ENCODE measurements around the gene CMTM7. TPM values are rescaled to one million over a fixed set of nuclear protein-coding genes. Genes with fewer than 3 reads are reported as not detected.
A peak's percentile ranks its signal among the peaks of the same experiment; 100 is the strongest.

Gene CMTM7
- polyA plus RNA-seq, 4 donors, result 47.6 to 52.8 (median 48.4) TPM

DNA sequence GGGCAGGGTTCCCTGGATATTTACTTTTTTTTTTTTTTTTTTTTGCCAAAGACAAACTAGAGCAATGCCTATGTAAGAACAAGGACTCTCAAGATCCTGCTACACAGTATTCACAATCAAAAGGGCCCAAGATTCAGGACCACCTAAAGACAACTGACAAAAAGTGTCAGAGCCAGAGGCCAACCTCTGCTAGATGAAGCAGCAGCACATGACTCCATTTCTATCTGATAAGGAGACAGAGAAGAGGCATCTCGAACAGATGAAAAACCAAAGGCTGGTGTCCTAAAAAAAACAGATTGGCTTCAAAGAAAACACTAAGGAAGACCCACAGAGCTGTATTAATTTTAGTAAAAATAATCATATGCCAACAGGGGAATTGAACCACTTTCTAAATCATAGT lies 91.0 kb downstream of the CMTM7 start:
- DNase-seq (ENCODE audit: low read depth in 4 of 4, low spot score in 3 of 4), result no peak

DNA sequence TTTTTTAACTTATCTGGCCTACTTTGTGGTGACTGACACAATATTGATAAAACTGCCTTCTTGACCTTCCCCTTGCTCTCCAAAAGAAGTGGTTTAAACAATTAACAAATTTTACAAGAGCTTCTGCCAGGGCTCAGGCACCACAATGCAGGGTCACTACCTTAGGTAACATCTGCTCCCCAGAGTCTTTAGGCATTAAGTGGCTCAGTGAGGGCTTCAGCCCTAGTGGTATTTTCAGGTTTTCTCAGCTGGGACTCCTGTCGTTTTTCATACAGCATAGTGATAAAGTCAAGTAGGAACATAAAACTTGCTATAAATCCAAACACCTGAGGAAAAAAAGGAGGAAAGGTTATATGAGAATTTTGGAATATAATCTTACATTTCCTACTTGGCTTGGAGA lies 92.1 kb downstream of the CMTM7 start:
- no peak for DNase-seq (ENCODE audit: low read depth in 4 of 4, low spot score in 3 of 4)

DNA sequence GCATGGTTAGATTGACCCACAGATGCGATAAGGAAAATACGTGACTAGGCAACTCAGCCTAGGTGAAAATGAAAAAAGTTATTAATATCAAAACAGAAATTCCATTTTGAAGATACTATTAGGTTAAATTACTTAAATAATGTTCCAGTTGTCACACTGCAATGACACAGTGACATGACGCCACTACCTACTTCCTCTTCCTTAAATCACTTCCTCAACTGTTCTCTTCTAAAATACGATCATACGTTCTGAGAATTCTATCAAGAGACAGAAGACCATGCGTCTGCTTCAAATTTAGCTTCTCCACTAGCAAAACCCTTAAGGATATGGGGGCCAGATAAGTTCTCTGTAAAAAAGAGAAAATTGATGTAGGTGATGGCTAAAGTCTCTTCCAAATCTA lies 92.8 kb downstream of the CMTM7 start:
- no peak for DNase-seq (ENCODE audit: low read depth in 4 of 4, low spot score in 3 of 4)

DNA sequence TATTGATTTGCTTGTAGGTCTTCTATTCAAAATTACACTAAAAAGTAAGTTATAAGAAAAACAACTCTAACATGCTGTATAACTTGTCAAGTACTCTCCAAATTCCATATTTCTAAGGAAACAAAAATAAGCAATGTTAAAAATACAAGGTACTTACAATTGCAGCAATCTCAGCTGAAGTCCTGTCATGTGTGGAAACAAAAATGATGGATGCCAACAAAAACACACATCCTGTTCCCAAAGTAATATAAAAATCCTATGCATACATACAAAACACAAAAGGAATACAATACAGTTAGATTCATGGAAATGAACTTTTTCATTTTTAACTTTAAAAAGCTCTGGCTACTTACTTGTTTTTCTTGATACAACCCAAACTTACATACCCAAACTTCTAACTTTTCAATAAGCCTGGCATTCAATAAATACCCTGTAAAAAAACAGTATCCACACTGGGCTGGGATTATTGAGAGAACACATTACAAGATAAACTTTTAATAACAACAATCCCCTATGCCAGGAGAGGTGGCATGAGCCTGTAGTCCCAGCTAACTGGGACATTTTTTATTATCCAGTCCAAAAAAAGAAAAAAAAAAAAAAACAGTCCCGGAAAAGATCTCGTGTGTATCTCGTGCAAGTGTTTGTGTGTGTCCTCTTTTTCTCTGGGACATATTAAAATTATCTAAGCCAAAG lies 96.3 kb downstream of the CMTM7 start:
- no peak for DNase-seq (ENCODE audit: low read depth in 4 of 4, low spot score in 3 of 4)

DNA sequence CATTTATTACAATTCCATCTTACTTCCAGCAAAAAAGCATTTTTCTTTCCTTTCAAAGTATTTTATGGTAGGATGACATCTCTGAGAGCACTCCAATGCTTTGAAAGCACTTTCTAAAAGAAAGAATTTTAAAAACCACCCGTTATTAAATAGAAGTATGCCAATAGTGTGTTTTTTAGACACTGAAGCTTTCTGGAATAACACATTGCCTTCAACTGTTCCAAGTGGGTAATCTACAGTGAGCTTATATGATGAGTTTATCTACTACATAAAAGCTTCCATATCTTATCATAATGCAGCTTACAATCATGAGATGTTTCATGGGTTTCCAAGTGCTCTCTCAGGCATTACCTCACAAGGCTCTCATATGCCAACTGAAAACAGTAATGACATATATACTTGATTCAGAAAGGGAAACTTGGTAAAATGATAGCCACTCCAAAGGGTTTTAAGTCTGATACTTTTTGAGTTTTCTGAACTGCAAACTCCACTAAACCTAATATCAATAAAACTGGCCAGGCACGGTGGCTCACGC lies 96.9 kb downstream of the CMTM7 start:
- DNase-seq (ENCODE audit: low read depth in 4 of 4, low spot score in 3 of 4), result no peak

DNA sequence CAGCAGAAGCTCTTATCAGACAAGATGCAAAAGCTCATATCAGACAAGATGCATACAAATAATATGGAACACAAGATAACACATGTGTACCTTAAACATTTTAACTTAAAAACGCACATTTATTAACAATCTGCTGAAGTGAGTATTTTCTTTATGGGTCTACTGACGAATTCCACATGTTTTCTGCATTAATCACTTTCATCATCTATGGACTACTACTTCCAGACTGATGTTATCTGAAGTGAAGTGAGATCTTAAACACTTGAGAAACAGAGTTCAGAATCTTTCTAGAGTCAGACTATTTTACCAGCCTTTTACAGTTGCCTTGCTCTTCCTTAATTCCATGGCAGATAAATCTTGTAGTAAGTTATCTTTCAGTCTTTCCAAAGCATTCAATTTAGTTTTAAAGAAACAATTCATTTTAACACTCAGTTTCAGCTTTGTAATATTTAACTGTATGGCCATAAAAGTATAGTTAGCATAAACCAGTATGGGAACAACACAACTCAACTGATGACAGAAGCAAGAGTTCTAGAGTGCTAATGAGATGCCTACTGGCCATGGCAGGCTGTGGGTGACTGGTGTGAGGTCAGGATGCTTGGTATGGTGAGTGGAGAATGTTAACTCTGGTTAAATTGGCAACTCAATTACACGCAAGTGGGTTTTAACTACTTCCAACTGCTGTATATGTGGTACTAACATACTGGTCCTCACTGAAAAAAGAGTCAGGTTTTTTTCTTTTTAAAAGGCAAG lies 101.2 kb downstream of the CMTM7 start:
- DNase-seq (ENCODE audit: low read depth in 4 of 4, low spot score in 3 of 4), result no peak

DNA sequence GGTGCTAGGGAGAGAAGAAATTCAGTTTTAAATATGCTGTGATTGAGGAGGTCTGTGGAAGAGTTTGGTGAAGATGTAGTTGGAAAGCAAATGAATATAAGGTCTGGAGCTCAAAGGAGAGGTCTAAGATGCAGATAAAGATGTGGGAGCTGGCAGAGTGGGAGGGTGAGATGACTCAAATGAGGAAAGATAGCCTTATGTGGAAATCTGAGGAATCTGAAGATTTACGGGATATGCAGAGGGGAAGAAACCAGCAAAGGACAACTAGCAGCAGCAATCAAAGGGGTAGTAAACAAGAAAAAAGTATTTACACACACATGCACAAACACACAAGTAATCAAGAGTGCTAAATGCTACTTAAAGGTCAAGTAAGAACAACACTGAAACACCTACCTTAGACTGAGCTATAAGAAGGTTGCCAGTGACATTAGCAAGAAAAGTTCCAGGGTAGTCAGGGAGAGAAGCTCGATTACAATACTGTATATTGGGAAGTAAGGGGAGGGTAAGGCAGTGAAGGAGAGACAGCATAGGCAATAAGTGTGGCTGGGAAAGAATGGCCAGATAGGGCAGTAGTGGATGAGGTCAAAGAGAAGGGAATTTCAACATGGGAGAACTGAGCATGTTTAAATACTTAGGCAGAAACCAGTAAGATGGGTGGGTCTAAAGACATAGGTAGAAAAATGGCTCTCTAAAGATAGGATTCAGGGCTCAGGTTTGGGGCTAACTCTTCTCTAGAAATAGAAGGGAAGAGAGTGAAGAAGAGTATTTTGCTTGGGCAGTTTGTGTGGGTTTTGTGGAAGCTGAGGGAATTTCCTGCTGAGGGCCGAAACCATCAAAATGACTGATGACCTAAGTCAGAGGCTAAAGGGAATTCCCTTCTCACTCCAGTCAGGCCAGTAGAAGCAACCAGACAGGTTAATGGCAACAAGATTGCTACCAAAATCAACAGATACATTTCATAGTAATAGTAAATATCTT lies 102.1 kb downstream of the CMTM7 start:
- DNase-seq (ENCODE audit: low read depth in 4 of 4, low spot score in 3 of 4), result no peak

DNA sequence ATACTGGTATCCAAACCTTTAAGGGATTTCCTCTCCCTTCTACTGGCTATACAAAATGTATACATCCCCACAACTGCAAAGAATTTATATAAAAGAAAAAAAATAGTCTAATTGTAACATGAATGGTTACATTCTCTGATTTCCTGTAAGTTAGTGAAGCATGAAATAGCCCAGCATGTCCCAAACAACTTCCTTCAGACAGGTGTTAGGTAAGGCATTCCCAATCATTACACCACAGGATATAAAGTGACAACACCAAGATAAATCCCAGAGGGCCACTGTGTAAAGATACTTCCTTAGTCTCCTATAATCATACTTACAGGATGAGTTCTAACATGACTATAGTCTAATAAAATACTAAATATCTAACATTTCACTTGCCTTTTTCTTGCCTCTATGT lies 103.4 kb downstream of the CMTM7 start:
- DNase-seq (ENCODE audit: low read depth in 4 of 4, low spot score in 3 of 4), result no peak

DNA sequence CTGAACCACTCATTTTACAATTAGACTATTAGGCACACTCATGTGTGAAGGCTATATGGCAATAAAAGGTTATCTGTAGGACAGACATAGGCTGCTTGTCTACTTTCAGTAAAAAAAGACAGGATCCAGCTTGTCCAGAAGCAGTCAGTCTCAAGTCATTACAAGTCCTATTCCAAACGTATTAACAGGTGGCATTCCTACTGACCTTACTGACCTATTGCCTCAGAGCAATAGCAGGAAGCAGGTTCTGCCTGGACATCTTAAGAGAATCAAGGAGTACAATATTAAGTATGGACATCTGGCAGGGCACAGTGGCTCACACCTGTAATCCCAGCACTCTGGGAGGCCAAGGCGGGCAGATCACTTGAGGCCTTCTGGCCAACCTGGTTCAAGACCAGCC lies 104.0 kb downstream of the CMTM7 start:
- no peak for DNase-seq (ENCODE audit: low read depth in 4 of 4, low spot score in 3 of 4)

DNA sequence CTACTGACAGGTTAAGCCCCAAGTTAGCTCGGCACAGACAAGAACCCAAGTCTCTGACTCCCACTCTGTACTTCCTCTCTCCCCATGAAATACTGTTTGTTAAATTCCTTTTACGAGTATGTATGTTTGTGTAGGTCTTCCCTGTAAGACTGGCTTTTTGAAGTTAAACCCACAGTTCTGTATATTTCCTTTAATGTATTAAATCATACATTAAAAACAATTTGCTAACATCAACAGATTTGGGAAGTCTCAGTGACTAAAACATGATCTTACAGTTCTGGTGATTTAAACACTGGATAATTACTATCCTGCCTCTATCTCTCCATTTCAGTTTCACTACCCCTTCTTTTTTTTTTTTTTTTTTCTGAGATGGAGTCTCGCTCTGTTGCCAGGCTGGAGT lies 106.6 kb downstream of the CMTM7 start:
- DNase-seq (ENCODE audit: low read depth in 4 of 4, low spot score in 3 of 4), result no peak

DNA sequence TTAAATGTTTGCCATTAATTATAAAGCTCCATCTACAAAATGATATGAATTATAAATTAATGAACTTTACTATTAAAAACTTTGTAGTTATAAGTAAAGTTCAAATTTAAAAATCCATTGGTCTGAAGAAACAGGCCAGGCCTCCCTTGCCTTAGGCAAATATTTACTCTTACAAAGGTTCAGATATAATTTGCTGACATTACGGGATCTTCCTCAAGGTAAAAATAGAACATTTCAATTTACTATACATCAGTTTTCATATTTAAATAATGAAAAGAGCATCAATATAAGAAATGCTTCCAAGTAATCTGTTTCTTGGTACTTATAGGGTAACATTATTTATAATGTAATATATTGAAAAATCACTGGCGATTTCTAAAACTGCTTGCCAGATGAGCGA lies 107.3 kb downstream of the CMTM7 start:
- DNase-seq (ENCODE audit: low read depth in 4 of 4, low spot score in 3 of 4), result no peak

DNA sequence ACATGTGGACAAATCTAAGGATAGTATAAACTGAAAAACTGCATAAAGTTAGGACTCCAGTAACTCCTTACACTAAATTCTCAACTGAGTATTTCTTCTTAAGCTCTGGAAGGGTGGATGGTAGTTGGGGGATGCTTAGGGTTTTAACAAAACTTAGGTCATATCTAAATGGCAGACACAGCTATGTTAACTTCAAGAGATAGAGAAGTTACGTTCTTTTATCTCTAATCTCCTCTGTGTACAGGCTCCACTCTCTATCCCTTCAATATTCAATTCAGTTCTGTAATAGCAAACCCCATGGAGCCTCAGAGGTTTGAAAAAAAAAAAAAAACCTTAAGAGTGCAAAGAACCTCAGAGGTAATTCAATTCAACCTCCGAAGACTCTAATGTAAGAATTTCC lies 107.9 kb downstream of the CMTM7 start:
- no peak for DNase-seq (ENCODE audit: low read depth in 4 of 4, low spot score in 3 of 4)

DNA sequence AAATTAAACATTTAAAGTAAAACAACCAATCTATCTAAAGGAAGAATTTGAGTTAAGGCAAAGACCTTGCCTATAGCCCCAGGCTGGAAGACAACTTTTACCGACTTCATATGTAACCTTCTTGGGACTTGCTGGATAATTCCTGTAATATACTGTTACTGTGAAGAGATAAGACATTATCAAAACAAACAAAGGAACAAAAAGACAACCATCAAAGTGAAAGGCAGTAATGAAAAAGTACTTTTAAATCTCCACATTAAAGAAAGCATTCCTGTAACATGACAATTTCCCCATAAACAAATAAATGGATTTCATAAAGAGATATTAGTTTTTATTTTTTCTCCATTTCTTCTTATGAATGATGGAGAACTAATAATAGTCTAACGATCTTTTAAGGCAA lies 108.6 kb downstream of the CMTM7 start:
- no peak for DNase-seq (ENCODE audit: low read depth in 4 of 4, low spot score in 3 of 4)

DNA sequence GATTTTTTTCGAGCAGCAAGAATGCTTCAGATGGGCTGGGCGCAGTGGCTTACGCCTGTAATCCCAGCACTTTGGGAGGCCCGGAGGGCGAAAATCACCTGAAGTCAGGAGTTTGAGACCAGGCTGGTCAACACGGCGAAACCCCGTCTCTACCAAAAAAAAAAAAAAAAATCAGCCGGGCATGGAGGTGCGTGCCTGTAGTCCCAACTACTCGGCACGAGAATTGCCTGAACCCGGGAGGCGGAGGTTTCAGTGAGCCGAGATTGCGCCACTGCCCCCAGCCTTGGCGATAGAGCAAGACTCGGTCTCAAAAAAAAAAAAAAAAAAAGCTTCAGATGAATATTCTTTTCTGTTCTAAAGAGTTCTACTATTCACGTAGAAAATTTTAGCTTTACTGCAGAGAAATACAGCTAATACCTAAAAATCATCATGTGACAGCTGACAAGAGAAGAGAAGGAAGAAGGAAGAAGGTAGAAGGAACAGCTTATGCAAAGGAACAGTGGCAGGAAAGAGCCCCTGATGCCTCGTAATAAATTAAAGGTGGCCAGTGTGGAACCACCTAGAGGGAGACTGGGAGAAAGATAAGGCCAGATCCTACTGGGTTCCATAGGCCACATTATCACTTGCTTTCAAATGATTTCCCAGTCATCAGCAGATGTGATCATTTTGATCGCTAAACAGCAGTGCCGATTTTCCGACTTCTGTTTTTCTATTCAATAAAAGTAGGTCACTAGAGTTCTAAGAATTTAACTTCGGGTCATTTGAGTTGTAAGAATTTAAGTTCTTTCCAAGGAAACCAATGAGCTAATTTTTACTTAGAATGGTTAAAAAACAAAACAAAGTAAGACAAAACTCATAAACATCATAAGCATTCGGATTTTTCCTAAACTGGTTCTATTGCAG lies 109.5 kb downstream of the CMTM7 start:
- DNase-seq (ENCODE audit: low read depth in 4 of 4, low spot score in 3 of 4), result no peak

DNA sequence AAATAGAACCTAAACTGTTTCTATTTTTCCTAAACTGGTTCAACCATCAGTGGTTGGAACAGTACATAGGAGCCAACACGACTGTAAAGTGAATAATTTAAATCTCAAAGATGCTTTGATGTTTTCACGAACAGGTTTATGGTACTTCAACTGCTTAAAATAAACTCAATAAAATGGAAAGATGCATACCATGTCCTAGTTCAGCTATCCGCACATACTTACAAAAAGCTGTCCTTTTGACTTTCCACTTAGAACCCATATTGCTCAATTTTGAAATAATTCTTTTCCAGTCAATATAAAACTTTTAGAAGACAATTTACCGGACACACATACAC lies 110.1 kb downstream of the CMTM7 start:
- DNase-seq (ENCODE audit: low read depth in 4 of 4, low spot score in 3 of 4), result no peak

DNA sequence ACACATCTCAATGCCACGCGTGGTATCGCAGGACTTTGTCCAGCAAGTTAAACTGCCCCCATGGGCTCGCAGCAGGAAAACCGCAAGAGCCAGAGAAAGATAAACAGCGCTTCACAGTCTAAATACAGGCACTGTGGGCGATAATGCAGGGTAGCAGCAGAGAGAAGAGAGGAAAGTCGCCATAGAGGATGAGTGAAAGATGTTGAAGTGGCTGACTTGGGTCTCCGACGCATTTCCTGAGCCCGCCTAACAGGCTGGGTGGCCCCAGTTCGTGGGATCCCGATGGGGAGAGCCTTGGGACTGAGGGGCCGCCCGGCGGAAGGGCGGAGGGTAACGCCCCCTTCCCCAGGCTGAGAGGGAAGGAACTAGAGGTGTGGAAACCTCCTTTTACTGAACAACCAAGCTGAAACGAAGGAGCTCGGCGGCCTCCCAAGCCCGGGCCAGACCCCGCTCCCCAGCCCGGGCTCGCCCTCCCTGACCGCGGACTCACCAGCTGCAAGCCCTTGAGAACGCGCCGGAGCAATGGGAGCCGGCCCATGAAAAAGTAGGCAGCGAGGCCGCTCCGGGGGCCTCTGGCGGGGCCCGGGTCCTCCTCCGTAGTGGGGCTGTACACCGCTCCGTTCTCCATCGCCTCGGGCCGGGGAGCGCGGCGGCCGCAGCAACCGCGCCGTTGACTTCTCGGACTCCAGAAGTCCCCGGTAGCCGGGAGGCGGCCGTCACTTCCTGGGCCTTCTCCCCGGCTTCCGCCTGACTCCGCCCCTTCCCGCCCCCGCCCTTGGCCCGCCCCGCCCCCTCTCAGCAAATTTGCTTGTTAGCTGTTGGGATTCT lies 110.7 kb downstream of the CMTM7 start, which contains the start of gene CMTM6:
TSS of gene CMTM6 (minus strand) at position 735 of the 828 bp plus-strand sequence. CDS start at position 628, 107 bp downstream.
- peak; percentile 60 to 77 (median 68) for DNase-seq (ENCODE audit: low read depth in 4 of 4, low spot score in 3 of 4)

DNA sequence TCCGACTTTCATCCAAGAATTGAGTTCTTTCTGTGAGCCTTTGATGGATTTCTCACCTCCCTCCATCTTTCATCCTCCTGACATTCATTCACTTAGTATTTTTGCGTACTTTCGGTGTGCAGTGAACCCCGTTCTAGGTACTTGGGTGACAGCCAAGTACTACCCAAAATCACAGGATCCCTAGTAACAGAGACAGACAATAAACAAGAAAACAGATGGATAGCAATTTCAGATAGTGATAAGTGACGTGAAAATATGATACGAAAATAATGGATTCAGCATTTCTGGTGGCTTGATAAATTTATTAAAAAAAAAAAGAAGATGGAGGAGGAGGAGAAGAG lies 111.3 kb downstream of the CMTM7 start:
- DNase-seq (ENCODE audit: low read depth in 4 of 4, low spot score in 3 of 4), result no peak
